HEK293T (cell line): ENCODE data around the gene MYL9.

Source experiments
- BHLHE40 ChIP-seq: fragments of 450-650 bp; IDR thresholded peaks from 2 replicates; pipeline ENCODE4 v1.6.1; 2016; ENCODE audit warnings: mild to moderate bottlenecking, moderate library complexity, borderline replicate concordance
- CTBP1 ChIP-seq: fragments of 450-650 bp; IDR thresholded peaks from 2 replicates; pipeline ENCODE4 v1.6.1; 2016; ENCODE audit warnings: borderline replicate concordance
- FOXA1 ChIP-seq: fragments of 450-650 bp; IDR thresholded peaks from 2 replicates; pipeline ENCODE4 v1.6.1; 2016; ENCODE audit warnings: mild to moderate bottlenecking
- FOXK2 ChIP-seq: fragments of 450-650 bp; IDR thresholded peaks from 2 replicates; pipeline ENCODE4 v1.6.1; 2016; ENCODE audit warnings: mild to moderate bottlenecking
- LEF1 ChIP-seq: fragments of 450-650 bp; IDR thresholded peaks from 2 replicates; pipeline ENCODE4 v1.6.1; 2017; ENCODE audit warnings: mild to moderate bottlenecking, borderline replicate concordance
- SUZ12 ChIP-seq: fragments of 450-650 bp; IDR thresholded peaks from 2 replicates; pipeline ENCODE4 v1.6.1; 2016; ENCODE audit warnings: mild to moderate bottlenecking

GRCh38 chr20:36549942-36550789 is 8.8 kb downstream of the MYL9 start:
- no peak for TF ChIP-seq CTBP1
- TF ChIP-seq FOXA1: no peak
- TF ChIP-seq SUZ12: no peak
- no peak for TF ChIP-seq FOXK2
- TF ChIP-seq BHLHE40: no peak
- TF ChIP-seq LEF1: no peak
